ENCODE measurements around the gene CCDC33. TPM values are rescaled to one million over a fixed set of nuclear protein-coding genes. Genes with fewer than 3 reads are reported as not detected.

CCDC33 gene
- total and polyA plus RNA-seq, 2 donors (not counting 3 experiments of a cell fraction or from before 2014, with no cell fraction given): not detected

GRCh38 chr15:74301583-74302361 is 65.6 kb downstream of the CCDC33 start:
- no peaks in the 10 kb centered on the region for H3K9me3 ChIP-seq (replicated peaks; ENCODE audit: control insufficient read depth, insufficient read depth, low read length)
- no peak overlapping the region for H3K4me3 ChIP-seq (replicated peaks in 1 of 3; ENCODE audit: insufficient read depth in 1 of 3, low read depth in 1 of 3, low read length in 3 of 3)
- H3K79me2 ChIP-seq (ENCODE audit: control insufficient read depth, insufficient read depth, low read length): no peaks in the 10 kb centered on the region
- H3K9me1 ChIP-seq (replicated peaks; ENCODE audit: control insufficient read depth, extremely low read depth, insufficient read depth, low read length): no peaks in the 10 kb centered on the region
- no peak overlapping the region for H3K9ac ChIP-seq (replicated peaks; ENCODE audit: extremely low read depth, insufficient read depth, low read length)
- no peaks in the 10 kb centered on the region for H3K36me3 ChIP-seq (ENCODE audit: control insufficient read depth in 2 of 2, extremely low read depth in 1 of 2, insufficient read depth in 2 of 2, low read length in 2 of 2)
- dilution Hi-C loops (cut with MboI; ENCODE audit: extremely low pct_ligation_motif_present, low sequenced_read_pairs): no loop called here
- no peak overlapping the region for H2AFZ ChIP-seq (ENCODE audit: low read depth, low read length)
- peaks cover 11 to 25% of the 10 kb centered on the region in 2 experiments for H3K27me3 ChIP-seq (ENCODE audit: control insufficient read depth in 2 of 2, insufficient read depth in 2 of 2, low read length in 2 of 2)
- no TSS peak for BruUV-seq (replicated peaks)
- H4K20me1 ChIP-seq (replicated peaks; ENCODE audit: control insufficient read depth, extremely low read depth, insufficient read depth, low read length): no peaks in the 10 kb centered on the region
- intact Hi-C loops (cut with micrococcal nuclease): loop anchor here (2.0 kb wide), 1 partner anchor 175 kb away; no protein-coding TSS in a partner anchor
- H3K27ac ChIP-seq (ENCODE audit: insufficient read depth, low read depth, low read length): no peak overlapping the region
- TF ChIP-seq MYC (IDR thresholded peaks at IDR 0.05; ENCODE audit: low read depth, low read length) (no peak), JUN (IDR thresholded peaks at IDR 0.05; ENCODE audit: borderline replicate concordance, insufficient read depth, insufficient read length, low read depth) (no peak), FOS (IDR thresholded peaks at IDR 0.05; ENCODE audit: borderline replicate concordance, insufficient read depth, low read length) (no peak), POLR2A (IDR thresholded peaks at IDR 0.05; ENCODE audit: low read depth, low read length) (no peak), EZH2 (IDR thresholded peaks at IDR 0.05; ENCODE audit: borderline replicate concordance, low read depth, low read length, severe bottlenecking) (no peak), MAX (IDR thresholded peaks at IDR 0.05; ENCODE audit: insufficient read depth, insufficient read length) (no peak), POLR2AphosphoS5 (IDR thresholded peaks at IDR 0.05; ENCODE audit: insufficient read depth, low read depth, low read length) (no peak), GATA2 (IDR thresholded peaks at IDR 0.05; ENCODE audit: insufficient read depth, insufficient read length, low read depth, low read length) (no peak)
- TF ChIP-seq, protein P1, sequence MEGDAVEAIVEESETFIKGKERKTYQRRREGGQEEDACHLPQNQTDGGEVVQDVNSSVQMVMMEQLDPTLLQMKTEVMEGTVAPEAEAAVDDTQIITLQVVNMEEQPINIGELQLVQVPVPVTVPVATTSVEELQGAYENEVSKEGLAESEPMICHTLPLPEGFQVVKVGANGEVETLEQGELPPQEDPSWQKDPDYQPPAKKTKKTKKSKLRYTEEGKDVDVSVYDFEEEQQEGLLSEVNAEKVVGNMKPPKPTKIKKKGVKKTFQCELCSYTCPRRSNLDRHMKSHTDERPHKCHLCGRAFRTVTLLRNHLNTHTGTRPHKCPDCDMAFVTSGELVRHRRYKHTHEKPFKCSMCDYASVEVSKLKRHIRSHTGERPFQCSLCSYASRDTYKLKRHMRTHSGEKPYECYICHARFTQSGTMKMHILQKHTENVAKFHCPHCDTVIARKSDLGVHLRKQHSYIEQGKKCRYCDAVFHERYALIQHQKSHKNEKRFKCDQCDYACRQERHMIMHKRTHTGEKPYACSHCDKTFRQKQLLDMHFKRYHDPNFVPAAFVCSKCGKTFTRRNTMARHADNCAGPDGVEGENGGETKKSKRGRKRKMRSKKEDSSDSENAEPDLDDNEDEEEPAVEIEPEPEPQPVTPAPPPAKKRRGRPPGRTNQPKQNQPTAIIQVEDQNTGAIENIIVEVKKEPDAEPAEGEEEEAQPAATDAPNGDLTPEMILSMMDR (IDR thresholded peaks at IDR 0.05; ENCODE audit: extremely low read depth in 1 of 2, insufficient read depth in 1 of 2, low read depth in 1 of 2, low read length in 2 of 2): no peak
- FAIRE-seq (no peak), DNase-seq (ENCODE audit: low read depth, low spot score) (no peak)
- no peaks in the 10 kb centered on the region for H3K4me1 ChIP-seq (ENCODE audit: control insufficient read depth, extremely low read depth, insufficient read depth, low read length)
- POLR2A ChIA-PET: interaction anchor here (0.7 kb wide), 1 partner anchor 66 kb away, joined by 4 read pairs; the partner anchor contains the start of gene CCDC33
- no peak overlapping the region for H3K4me2 ChIP-seq (ENCODE audit: insufficient read depth, low read length)
- CTCF ChIA-PET: interaction anchor here (1.7 to 2.7 kb wide), 2 partner anchors 174 kb away, joined by 6 to 11 read pairs; no protein-coding TSS in a partner anchor

All from endothelial cell of umbilical vein (primary cell).